Activated naive CD4-positive, alpha-beta T cell treated with anti-CD3 and anti-CD28 coated beads for 36 hours (primary cell): ENCODE data around the gene TEC. TPM values are rescaled to one million over a fixed set of nuclear protein-coding genes. Genes with fewer than 3 reads are reported as not detected.

Experiments used
- CTCF ChIA-PET: fragments of 350-600 bp; sonication (Branson Sonifier 250); formaldehyde crosslinking; loops from one replicate; lab custom pipeline; 2021; ENCODE audit warnings: antibody characterized with exemption; lab: Charles Lee
- DNase-seq: peaks from one replicate; pipeline ENCODE4 v3.0.0-alpha.2; 2020
- H3K27ac Mint-ChIP-seq: one replicate; pipeline ENCODE4 v1.8.0; 2021; ENCODE audit warnings: mild to moderate bottlenecking, mixed read lengths
- H3K27me3 Mint-ChIP-seq: one replicate; pipeline ENCODE4 v1.8.0; 2021; ENCODE audit warnings: low read depth, mixed read lengths
- H3K36me3 Mint-ChIP-seq: one replicate; pipeline ENCODE4 v1.8.0; 2021; ENCODE audit warnings: low read depth, mixed read lengths
- H3K4me1 Mint-ChIP-seq: one replicate; pipeline ENCODE4 v1.8.0; 2021; ENCODE audit warnings: low read depth, mixed read lengths
- H3K4me3 Mint-ChIP-seq: one replicate; pipeline ENCODE4 v1.8.0; 2021; ENCODE audit warnings: mild to moderate bottlenecking, moderate library complexity, mixed read lengths
- H3K9me3 Mint-ChIP-seq: one replicate; pipeline ENCODE4 v1.8.0; 2021; ENCODE audit warnings: mixed read lengths
- intact Hi-C: fragments of 100-400 bp; cut with micrococcal nuclease; formaldehyde crosslinking; loops from one replicate; pipeline ENCODE4 v1.15.1; 2023
- total RNA-seq, 2 experiments: library from RNA; stranded (reverse); gene quantifications; one replicate each; pipeline ENCODE4 v1.2.3, GENCODE V29; 2021

Gene TEC
- total RNA-seq, 2 experiments from 2014 or later: 3.4 to 3.7 TPM

GRCh38 chr4:48114412-48114811 lies 155.2 kb downstream of the TEC start:
- peaks cover 82% of the 10 kb centered on the region for H3K4me1 Mint-ChIP-seq
- no peak overlapping the region for H3K4me3 Mint-ChIP-seq
- H3K27ac Mint-ChIP-seq: peak overlapping the region; percentile 67
- peaks cover 9% of the 10 kb centered on the region for H3K36me3 Mint-ChIP-seq
- CTCF ChIA-PET: interaction anchor here (0.6 to 1.5 kb wide), 5 partner anchors 8 to 161 kb away, joined by 3 to 7 read pairs (median 3); no protein-coding TSS in a partner anchor
- DNase-seq: no peak
- H3K27me3 Mint-ChIP-seq: no peaks in the 10 kb centered on the region
- intact Hi-C loops: loop anchor here (10.0 kb wide), 1 partner anchor 60 kb away; no protein-coding TSS in a partner anchor
- H3K9me3 Mint-ChIP-seq: no peaks in the 10 kb centered on the region

GRCh38 chr4:48112017-48112667 lies 157.5 kb downstream of the TEC start:
- intact Hi-C loops: loop anchor here (10.0 kb wide), 1 partner anchor 63 kb away; no protein-coding TSS in a partner anchor
- H3K27ac Mint-ChIP-seq: peak overlapping the region; percentile 9

GRCh38 chr4:48110452-48110978 lies 159.1 kb downstream of the TEC start:
- CTCF ChIA-PET: interaction anchor here (1.0 to 3.6 kb wide), 9 partner anchors 8 to 109 kb away, joined by 3 to 45 read pairs (median 17); partner anchors contain the start of gene TXK
- Mint-ChIP-seq H3K4me1 (peaks cover 63% of the 10 kb centered on the region), H3K36me3 (peaks cover 13% of the 10 kb centered on the region), H3K4me3 (no peak overlapping the region), H3K27me3 (no peaks in the 10 kb centered on the region), H3K27ac (no peak overlapping the region), H3K9me3 (no peaks in the 10 kb centered on the region)
- no peak for DNase-seq
- intact Hi-C loops: loop anchor here (1.0 to 10.0 kb wide), 2 partner anchors 45 to 64 kb away; no protein-coding TSS in a partner anchor

More at GRCh38 chr4:48112017-48112667, 157.5 kb downstream of the TEC start:
- no peaks in the 10 kb centered on the region for H3K27me3 Mint-ChIP-seq
- H3K9me3 Mint-ChIP-seq: no peaks in the 10 kb centered on the region
- peaks cover 66% of the 10 kb centered on the region for H3K4me1 Mint-ChIP-seq
- CTCF ChIA-PET: interaction anchor here (0.6 to 3.6 kb wide), 3 partner anchors 8 to 232 kb away, joined by 3 to 28 read pairs (median 5); no protein-coding TSS in a partner anchor
- no peak overlapping the region for H3K4me3 Mint-ChIP-seq
- DNase-seq: no peak
- H3K36me3 Mint-ChIP-seq: peaks cover 10% of the 10 kb centered on the region

GRCh38 chr4:48109413-48110263 lies 160.0 kb downstream of the TEC start:
- Mint-ChIP-seq H3K36me3 (peaks cover 11% of the 10 kb centered on the region), H3K27me3 (no peaks in the 10 kb centered on the region), H3K9me3 (no peaks in the 10 kb centered on the region), H3K27ac (peak overlapping the region; percentile 75), H3K4me3 (no peak overlapping the region), H3K4me1 (peaks cover 63% of the 10 kb centered on the region)
- CTCF ChIA-PET: interaction anchor here (0.6 to 3.6 kb wide), 32 partner anchors 9 to 239 kb away, joined by 3 to 45 read pairs (median 5); partner anchors contain the start of gene TXK
- intact Hi-C loops: loop anchor here (1.0 to 10.0 kb wide), 5 partner anchors 32 to 233 kb away; partner anchors contain the start of gene SLAIN2
- no peak for DNase-seq

- Mint-ChIP-seq H3K4me1 (peaks cover 57% of the 10 kb centered on the region), H3K4me3 (no peak overlapping the region), H3K36me3 (peaks cover 16% of the 10 kb centered on the region), H3K9me3 (peaks cover 3% of the 10 kb centered on the region), H3K27ac (no peak overlapping the region), H3K27me3 (no peaks in the 10 kb centered on the region)
- intact Hi-C loops: loop anchor here (1.0 to 5.0 kb wide), 3 partner anchors 33 to 234 kb away; partner anchors contain the start of gene SLAIN2
- no peak for DNase-seq
- CTCF ChIA-PET: interaction anchor here (0.6 to 3.6 kb wide), 25 partner anchors 10 to 816 kb away, joined by 3 to 45 read pairs (median 7); partner anchors contain the start of gene TXK
Measured at GRCh38 chr4:48108309-48109073, 161.1 kb downstream of the TEC start.

GRCh38 chr4:48105230-48105629 lies 164.4 kb downstream of the TEC start:
- peaks cover 15% of the 10 kb centered on the region for H3K36me3 Mint-ChIP-seq
- intact Hi-C loops: loop anchor here (1.0 to 5.0 kb wide), 2 partner anchors 8 to 237 kb away; partner anchors contain the start of gene SLAIN2
- no peaks in the 10 kb centered on the region for H3K27me3 Mint-ChIP-seq
- no peak overlapping the region for H3K4me3 Mint-ChIP-seq
- peak overlapping the region; percentile 76 for H3K27ac Mint-ChIP-seq
- H3K9me3 Mint-ChIP-seq: peaks cover 3% of the 10 kb centered on the region
- H3K4me1 Mint-ChIP-seq: peaks cover 50% of the 10 kb centered on the region
- CTCF ChIA-PET: interaction anchor here (0.6 to 1.7 kb wide), 9 partner anchors 8 to 86 kb away, joined by 3 to 6 read pairs (median 3); no protein-coding TSS in a partner anchor
- no peak for DNase-seq

- peaks cover 18% of the 10 kb centered on the region for H3K36me3 Mint-ChIP-seq
- no peak overlapping the region for H3K4me3 Mint-ChIP-seq
- peaks cover 3% of the 10 kb centered on the region for H3K9me3 Mint-ChIP-seq
- intact Hi-C loops: loop anchor here (1.0 kb wide), 9 partner anchors 9 to 326 kb away; partner anchors contain the start of gene TXK
- CTCF ChIA-PET: interaction anchor here (0.6 to 1.4 kb wide), 9 partner anchors 9 to 441 kb away, joined by 3 read pairs; no protein-coding TSS in a partner anchor
- peak overlapping the region; percentile 93 for H3K27ac Mint-ChIP-seq
- H3K27me3 Mint-ChIP-seq: no peaks in the 10 kb centered on the region
- DNase-seq: peak; percentile 64
- H3K4me1 Mint-ChIP-seq: peaks cover 46% of the 10 kb centered on the region
Measured at GRCh38 chr4:48103483-48104139, 166.0 kb downstream of the TEC start.

GRCh38 chr4:48102303-48102702 lies 167.3 kb downstream of the TEC start:
- Mint-ChIP-seq H3K4me3 (no peak overlapping the region), H3K36me3 (peaks cover 16% of the 10 kb centered on the region), H3K9me3 (peaks cover 3% of the 10 kb centered on the region), H3K27ac (no peak overlapping the region), H3K4me1 (peaks cover 45% of the 10 kb centered on the region), H3K27me3 (no peaks in the 10 kb centered on the region)
- DNase-seq: no peak
- CTCF ChIA-PET: interaction anchor here (0.8 to 0.9 kb wide), 2 partner anchors 19 to 21 kb away, joined by 3 read pairs; no protein-coding TSS in a partner anchor
- intact Hi-C loops: no loop called here

GRCh38 chr4:48100256-48100655 lies 169.4 kb downstream of the TEC start:
- peaks cover 12% of the 10 kb centered on the region for H3K36me3 Mint-ChIP-seq
- H3K27ac Mint-ChIP-seq: no peak overlapping the region
- intact Hi-C loops: no loop called here
- no peak for DNase-seq
- H3K4me1 Mint-ChIP-seq: peaks cover 33% of the 10 kb centered on the region
- no peak overlapping the region for H3K4me3 Mint-ChIP-seq
- peaks cover 3% of the 10 kb centered on the region for H3K9me3 Mint-ChIP-seq
- CTCF ChIA-PET: no interaction called here
- H3K27me3 Mint-ChIP-seq: no peaks in the 10 kb centered on the region

- no peaks in the 10 kb centered on the region for H3K9me3 Mint-ChIP-seq
- DNase-seq: no peak
- peaks cover 8% of the 10 kb centered on the region for H3K36me3 Mint-ChIP-seq
- intact Hi-C loops: no loop called here
- CTCF ChIA-PET: interaction anchor here (0.6 to 4.4 kb wide), 11 partner anchors 8 to 92 kb away, joined by 3 to 28 read pairs (median 4); no protein-coding TSS in a partner anchor
- H3K4me3 Mint-ChIP-seq: no peak overlapping the region
- no peak overlapping the region for H3K27ac Mint-ChIP-seq
- H3K4me1 Mint-ChIP-seq: peaks cover 30% of the 10 kb centered on the region
- H3K27me3 Mint-ChIP-seq: no peaks in the 10 kb centered on the region
Measured at GRCh38 chr4:48095441-48095840, 174.2 kb downstream of the TEC start.
